GM21529 (cell line): ENCODE data around the gene OSGIN1.
"Not testable (repeated sequence)": the region's sequence is repeated elsewhere in the genome, so short reads cannot be mapped to it uniquely, and the experiment has no call there.

Source experiments
- ATAC-seq: cut with Tn5 transposase; IDR thresholded peaks from one replicate; pipeline ENCODE4 v1.9.1; 2021; ENCODE audit not compliant: unreplicated experiment

OSGIN1 gene

DNA sequence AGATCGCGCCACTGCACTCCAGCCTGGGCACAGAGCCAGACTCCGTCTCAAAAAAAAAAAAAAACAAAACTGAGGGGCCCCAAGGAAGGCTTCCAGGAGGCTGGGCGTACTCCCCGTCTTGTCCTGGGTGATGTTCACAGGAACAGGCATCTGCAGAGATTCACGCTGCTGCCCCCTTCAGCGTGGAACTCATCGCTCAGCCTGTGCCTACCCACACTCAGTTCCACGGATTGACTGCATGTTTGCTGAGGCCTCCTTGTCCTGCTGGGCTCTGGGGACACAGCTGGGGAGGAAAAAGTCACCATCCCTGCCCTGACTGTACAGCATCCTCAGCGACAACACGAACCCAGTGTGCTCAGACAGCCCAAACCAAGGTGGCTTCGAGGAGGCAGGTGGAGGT is 12.9 kb upstream of the OSGIN1 start:
- ATAC-seq, result no peak

DNA sequence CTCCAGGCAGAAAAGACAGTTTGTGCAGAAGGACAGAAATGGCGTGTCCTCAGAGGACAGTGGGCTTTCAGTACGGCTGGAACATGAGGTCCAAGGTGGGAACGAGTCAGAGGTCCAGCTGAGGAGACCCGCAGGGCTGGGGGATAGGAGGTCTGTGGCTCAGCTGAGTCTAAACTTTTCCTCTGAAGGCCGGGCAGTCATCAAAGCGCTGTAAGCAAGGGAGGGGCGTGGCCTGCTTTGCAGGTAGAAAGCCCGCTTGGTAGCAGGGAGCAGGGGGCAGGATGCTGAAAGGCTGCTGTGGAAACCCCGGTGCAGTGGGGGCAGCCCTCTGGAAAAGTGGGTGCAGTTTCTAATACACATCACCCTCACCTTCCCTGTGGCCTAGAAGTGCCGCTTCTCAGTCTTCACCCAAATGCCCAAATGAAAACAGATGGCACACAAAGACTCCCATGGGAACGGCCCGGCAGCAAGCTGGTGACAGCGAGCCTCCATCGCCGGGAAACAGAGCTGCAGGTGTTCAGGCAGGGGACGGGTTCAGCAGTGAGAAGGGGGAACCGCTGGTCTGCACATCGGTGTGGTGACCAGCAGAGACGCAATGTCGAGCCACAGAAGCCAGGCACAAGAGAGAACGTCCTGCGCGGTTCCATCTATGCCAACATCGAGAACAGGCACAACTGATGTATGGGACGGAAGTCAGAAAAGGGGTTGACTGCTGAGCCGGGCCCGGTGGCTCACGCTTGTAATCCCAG is 12.2 kb upstream of the OSGIN1 start:
- no peak for ATAC-seq

DNA sequence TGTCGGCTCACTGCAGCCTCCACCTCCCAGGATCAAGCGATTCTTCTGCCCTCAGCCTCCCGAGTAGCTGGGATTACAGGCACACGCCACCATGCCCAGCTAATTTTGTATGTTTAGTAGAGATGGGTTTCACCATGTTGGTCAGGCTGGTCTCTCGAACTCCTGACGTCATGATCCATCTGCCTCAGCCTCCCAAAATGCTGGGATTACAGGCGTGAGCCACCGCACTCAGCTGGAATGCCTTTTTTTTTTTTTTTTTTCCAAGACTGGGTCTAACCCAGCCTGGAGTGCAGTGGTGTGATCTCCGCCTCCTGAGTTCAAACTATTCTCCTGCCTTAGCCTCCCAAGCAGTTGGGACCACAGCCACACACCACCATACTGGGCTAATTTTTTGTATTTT is 11.5 kb upstream of the OSGIN1 start:
- ATAC-seq, result not testable (repeated sequence)

DNA sequence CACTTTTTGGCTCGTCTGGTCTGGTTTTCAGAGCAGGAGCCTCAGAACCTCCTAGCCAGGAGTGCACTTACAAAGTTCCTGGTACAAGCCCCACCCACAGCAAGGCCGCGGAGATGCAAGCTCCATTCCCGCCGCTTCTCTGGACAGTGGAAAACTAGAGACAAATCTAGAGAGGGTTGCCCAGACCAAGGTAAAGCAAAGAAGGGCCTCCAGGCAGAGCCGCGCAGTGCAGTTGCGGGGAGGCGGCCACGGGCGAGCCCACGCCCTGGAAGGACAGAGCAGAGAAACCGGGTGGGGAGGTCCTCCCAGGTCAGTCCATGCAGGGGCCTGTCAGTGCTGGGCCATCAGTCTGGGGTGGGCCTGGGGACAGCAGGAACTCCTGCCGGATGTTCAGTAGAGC is 11.0 kb upstream of the OSGIN1 start:
- no peak for ATAC-seq

DNA sequence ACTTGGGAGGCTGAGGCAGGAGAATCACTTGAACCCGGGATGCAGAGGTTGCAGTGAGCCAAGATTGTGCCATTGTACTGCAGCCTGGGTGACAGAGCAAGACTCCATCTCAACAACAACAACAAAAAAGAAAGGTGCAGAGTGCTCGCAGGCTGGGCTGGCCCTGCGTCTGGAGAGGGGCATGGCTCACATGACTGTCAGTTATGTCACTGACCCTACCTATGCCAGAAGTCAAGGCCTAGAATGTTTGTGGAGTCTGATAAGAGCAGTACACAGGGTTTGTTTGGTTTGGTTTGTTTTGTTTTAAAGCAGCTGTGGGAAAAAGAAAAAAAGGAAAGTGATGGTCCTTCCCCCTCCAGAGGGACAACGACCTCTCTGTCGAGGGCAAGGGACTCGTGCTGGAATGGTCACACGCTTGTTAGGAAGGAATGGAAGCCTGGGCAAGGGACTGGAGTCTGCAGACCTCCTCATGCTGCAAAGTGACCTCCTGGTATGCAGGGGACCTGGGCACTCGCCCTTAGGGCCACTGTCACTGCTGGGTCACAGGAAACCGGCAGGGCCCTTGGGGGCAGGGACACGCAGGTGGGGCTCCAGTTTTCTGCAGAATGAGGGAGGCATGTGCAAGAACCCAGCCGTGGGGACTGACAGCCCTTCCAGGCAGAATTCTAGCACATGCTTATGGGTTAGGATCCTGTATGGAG is 10.1 kb upstream of the OSGIN1 start:
- no peak for ATAC-seq

DNA sequence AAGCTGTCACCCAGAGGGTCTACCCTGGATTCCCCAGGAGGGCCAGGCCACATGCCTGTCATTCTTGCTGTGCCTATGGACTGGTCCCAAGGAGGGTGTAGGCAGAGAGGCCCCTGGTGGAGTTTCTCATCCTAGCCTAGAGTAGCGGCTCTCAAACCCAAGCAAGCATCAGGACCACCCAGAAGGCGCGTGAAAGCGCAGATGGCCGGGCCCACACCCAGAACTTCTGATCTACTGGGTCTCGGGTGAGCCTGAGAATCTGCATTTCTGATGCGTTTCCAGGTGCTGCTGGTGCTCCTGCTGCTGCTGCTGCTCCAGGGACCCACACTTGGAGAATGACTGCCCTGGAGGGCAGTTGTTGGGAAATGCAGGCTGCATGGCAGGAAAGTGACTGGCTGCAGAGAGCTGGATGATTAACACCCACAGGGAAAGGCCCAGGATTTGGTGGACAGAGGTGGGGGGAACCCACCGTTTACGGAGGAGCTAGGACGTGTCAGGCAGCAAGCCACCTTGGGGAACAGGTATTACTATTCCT is 9.5 kb upstream of the OSGIN1 start:
- ATAC-seq, result no peak

DNA sequence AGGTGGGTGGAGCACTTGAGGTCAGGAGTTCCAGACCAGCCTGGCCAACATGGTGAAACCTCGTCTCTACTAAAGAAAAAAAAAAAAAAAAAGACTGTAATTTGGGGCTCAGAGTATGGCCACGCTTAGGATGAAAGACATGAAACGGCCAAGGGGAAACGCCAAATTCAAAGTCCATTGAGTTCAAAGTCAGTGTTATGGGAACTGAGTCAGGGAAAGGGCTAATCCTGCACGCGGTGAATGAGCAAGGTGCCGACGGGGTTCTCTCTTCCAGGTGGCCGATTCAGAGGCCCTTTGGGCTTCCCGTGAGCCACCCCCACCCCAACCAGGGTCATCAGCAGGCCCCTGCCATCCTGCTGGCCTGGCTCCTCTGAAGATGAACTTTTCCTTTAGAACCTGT is 7.5 kb upstream of the OSGIN1 start:
- ATAC-seq, result no peak

DNA sequence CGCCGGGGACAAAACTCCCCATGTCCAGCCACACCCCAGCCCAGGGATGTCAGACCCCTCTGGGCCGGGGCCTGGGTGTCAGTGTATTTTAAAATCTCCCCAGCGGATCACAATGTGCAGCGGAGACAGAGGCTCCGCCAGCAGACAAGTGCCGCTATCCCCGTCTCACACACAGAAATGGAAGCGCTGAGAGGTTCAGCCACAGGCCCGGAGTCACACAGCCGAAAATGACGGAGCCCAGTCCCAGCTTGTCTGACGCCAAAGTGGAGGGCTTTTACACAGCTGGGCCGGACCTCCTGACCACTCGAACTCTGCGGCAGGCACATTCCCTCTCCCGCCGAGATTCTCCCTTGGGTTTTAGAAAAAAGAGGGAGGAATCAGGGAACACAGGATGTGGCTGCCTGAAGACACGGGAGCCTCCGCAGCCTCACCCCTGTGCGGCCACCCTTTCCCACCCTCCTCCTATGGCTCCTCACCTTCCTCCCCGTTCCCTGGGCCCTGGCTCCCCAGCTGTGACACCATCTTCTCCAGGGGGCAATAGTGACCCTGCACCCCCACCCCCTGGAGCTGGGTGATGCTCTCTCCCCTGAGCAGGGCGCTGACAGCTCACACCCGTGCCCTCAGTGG is 6.8 kb upstream of the OSGIN1 start:
- no peak for ATAC-seq

DNA sequence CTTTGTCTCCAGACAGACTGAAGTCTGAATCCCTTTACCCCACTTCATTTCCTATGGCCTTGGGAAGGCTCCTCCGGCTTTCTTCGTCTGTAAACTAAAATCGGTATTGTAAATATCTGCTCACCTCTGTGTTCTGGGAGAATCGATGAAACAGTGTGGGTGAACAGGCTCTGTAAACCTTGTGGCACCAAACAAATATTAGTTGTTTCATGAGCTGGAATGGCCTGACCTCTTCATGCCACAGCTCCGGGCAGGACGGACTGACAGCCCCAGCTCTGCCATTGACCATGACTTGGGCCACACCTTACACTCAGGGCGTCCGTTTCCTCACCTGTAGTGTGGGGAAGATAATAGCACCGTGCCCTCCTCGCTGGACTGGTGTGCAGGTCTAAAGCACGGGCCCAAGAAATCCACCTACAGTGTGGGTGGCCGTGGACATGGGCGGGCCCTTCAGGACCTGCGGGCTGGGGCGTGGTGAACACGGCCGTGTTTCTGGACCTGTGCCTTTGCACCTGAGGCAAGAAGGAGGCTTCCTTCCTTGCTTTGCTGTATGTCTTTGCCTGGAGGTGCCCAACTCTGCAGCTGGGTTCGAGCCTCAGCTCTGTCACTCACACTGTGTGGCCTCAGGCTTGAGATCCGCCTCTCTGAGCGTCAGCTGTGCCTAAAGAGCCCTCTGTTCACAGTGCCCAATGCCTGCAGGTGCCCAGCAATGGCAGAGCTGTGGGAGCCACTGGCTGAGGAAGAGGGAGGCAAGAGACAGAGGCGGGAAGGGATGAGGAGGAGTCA is 6.1 kb upstream of the OSGIN1 start:
- ATAC-seq, result no peak

DNA sequence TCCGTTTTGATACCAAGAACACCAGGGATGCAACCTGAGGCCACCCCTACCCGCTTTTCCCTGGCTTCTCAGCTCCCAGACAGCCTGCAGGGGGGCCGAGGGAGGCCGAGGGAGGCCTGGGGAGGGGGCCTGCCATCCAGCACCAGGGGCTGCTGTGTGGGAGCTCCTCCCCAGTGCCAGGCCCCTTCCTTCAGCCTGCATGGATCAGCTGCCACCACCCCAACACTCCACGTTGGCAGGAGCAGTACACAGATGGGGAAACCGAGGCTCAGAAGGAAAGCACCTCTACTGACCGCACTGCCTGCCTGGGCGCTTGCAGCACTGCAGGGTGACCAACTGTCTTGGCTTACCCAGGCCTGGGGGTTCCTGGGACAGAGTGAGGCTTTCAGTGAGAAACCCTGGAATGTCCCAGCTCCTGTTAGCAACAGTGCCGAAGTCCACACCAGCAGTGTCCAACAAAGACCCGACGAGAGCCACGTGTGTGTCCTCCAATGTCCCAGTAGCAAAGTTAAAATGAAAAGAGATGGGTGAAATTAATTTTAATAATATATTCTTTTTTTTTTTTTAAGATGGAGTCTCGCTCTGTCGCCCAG is 5.3 kb upstream of the OSGIN1 start:
- no peak for ATAC-seq

DNA sequence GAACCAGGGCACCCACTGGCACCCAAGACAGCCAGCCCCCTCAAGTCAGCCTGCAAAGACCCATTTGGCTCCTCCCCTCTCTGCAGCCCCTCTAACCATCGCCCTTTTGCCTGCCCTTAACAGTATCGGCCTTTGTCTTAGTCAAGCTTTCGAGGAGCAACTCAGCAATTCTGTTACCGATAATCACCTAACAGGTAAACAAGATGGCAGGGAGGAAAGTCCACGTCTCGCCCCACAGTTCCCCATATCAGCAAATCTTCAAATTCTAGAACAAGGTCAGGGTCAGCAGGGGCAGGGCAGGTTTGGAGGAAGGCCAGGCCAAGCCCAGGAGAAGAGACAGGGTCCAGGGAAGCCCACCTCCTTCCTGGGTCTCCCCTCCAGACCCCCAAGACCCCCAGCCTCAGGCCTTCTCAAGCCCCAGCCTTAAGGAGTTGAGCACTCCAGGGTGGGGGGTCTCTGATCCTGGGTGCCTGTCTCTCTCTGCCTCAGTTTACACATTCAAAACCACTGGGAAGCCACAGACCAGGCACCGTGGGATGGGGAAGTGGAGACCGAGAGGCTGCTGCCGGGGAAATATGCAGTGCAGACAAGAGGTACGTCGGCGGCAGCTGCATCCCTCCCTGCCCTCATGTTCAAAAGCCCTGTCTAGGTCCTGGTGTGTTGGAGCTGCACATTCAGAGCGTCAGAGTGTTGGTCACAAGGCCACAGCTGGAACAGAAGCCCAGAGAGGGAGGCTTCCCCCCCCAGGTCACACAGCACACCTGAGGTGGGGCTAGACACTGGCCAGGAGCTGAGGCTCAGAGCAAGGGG is 3.9 kb upstream of the OSGIN1 start:
- no peak for ATAC-seq

DNA sequence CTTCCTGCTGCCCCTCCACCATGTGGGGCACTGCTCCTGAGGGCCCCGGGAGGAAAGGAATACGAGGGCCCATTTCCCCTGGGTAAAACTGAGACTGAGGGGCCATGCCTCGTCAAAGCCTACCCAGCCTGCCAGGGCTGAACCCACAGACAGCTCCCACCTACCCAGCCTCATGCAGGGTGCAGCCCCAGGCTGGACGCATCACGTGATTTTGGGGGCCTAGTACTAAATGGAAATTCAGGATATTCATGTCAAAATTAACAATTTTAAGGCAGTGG is 3.4 kb upstream of the OSGIN1 start:
- ATAC-seq, result no peak

DNA sequence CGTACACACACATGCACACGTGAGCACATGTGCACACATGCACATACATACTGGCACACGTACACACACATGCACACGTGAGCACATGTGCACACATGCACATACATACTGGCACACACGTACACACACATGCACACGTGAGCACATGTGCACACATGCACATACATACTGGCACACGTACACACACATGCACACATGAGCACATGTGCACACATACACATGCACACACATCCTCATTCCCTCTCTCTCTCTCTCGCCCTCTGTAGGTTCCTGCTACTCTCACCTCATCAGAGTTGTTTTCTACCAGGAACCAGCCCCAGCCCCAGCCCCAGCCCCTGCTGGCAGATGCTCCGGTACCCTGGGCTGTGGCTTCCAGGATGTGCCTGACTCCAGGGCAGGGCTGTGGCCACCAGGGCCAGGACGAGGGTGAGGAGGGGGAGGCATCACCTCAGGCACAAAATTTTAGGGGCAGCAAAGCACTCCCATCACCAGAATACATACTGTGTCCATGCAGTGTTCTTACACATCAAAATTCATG is 2.1 kb upstream of the OSGIN1 start:
- not testable (repeated sequence) for ATAC-seq

DNA sequence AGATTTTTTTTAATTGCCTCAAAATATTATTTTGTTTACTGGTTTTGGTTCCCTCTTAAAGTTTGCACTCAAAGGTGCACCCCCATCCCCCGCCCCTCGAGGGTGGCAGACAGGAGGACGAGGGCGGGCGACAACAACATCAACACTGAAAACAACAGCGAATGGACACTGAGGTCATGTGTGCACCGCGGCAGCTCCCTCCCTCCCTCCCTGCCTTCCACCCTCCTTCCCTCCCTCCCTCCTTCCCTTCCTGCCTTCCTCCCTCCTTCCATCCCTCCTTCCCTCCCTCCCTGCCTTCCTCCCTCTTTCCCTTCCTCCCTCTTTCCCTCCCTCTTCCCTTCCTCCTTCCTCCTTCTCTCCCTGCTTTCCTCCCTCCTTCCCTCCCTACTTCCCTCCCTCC is 1.5 kb upstream of the OSGIN1 start:
- no peak for ATAC-seq

DNA sequence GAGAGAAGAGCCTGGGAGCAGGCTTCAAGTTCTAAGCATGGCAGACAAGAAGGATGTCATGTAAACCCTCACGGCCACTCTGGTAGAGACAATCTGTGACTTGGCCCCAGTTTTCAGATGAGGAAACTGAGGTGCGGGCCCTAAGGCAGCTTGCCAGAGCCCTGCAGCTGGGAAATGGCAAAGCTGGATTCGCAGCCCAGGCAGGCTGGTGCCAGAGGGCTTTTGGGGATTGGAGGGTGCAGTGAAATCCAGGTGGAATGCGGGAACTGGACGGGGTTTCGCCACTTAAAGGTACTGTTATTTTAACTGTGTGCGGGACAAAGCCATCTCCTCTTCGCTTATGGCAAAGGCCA is 477 bp upstream of the OSGIN1 start:
- no peak for ATAC-seq

DNA sequence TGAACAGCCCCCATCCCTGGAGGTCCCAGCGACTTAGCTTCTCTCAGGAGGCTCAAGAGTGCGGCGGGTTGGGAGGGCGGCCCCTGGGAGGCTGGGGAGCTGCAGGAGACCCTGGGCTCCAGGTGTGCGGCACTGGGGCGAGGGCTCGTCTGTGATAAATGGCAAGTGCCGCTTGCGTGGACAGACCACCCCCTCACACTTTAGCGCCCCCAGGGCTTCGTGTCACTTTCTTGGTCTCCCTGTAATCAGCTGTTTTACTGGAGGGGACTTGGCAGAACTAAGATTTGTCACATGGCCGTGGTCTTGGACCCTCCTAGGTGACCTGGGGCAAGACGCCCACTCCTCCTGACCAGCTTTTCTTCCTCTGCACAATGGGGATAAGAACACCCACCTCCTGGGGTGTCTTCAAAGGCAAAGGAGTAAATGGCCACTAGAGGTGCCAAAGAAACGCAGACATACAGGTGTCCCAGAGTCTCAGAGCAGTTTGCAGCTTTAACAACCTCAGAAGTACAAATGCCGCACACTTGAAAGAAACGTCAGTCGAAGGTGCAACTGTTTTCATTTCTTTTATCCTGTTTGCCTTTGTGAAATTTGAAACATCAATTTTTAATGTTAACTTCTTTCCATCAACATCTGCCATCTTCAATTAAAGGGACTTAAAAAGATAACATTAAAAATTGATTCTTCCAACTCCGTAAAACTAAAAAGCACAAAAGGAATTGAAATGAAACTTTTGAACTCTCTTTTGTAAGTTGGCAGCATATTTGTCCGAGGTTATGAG is 946 bp downstream of the OSGIN1 start:
- ATAC-seq, result peak; percentile 39

DNA sequence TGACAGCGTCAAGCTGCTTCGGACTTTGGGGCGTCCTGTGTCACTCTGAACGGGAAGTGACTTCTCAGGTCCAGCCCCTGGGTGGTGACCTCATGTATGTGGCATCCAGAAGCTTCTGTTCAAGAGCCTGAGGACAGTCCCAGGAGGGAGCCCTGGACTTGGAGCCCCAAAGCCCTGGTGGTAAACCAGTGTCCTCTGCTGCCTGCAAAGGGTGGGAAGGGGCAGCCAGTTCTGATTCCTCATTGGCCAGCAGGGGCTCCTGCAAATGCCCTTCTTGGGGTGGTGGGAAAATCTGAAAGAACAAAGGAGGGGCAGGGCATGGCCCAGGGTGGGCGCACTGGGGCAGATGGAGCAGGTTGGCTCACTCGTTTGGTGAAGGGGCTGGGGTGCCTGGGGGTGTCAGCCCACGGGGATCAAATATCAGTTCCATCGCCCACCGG is 1.6 kb downstream of the OSGIN1 start:
- no peak for ATAC-seq

DNA sequence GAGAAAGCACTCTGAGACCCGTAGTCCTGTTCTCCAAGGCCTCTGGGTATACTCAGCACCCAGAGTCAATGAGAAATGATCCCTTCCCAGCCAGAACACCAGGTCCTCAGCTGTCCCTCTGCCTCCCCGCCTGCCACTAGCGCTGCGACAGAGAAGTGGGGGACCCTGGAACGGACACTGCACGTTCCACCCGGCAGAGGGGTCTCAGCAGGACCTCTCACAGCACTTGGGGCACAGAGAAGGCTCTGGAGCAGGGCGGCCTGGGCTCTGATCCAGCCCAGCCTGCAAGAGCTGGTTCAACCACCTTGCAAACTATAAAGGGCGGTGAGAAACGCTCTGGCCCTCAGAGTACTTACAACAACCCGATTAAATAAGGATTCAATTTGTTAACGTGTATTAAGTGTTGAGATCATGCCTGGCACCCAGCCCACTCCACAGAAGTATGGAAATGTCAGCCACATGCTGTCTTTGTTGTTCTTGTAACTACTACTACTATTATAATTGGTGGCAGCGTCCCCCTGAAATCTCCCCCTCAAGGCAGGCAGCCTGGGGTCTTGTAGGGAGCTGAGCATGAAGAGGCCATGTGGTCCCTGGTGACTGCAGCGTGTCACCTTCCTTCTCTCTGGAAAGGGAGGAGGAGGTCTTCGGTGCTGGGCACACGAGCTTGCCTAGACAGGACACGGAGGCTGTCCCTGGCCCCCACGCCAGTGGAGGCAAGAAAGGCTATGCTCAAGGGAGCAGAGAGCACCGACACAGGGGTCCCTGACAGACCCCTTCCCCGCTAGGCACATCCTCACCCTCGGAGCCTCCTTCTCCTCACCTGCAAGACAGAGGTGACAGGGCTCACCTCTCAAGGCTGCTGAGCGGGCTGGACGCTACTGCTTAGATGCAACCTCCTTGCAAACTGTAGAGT is 2.4 kb downstream of the OSGIN1 start:
- no peak for ATAC-seq
